ENCODE results near the gene SPECC1.

- TF ChIP-seq CTCF (IDR thresholded peaks at IDR 0.05; ENCODE audit: insufficient read depth, low read length) (no peak), POLR2AphosphoS5 (IDR thresholded peaks at IDR 0.05; ENCODE audit: low read depth) (no peak), GABPA (IDR thresholded peaks at IDR 0.05; ENCODE audit: low read depth) (no peak), SPI1 (IDR thresholded peaks at IDR 0.05; ENCODE audit: borderline replicate concordance, low read depth) (no peak)
- TF ChIP-seq, protein P1, sequence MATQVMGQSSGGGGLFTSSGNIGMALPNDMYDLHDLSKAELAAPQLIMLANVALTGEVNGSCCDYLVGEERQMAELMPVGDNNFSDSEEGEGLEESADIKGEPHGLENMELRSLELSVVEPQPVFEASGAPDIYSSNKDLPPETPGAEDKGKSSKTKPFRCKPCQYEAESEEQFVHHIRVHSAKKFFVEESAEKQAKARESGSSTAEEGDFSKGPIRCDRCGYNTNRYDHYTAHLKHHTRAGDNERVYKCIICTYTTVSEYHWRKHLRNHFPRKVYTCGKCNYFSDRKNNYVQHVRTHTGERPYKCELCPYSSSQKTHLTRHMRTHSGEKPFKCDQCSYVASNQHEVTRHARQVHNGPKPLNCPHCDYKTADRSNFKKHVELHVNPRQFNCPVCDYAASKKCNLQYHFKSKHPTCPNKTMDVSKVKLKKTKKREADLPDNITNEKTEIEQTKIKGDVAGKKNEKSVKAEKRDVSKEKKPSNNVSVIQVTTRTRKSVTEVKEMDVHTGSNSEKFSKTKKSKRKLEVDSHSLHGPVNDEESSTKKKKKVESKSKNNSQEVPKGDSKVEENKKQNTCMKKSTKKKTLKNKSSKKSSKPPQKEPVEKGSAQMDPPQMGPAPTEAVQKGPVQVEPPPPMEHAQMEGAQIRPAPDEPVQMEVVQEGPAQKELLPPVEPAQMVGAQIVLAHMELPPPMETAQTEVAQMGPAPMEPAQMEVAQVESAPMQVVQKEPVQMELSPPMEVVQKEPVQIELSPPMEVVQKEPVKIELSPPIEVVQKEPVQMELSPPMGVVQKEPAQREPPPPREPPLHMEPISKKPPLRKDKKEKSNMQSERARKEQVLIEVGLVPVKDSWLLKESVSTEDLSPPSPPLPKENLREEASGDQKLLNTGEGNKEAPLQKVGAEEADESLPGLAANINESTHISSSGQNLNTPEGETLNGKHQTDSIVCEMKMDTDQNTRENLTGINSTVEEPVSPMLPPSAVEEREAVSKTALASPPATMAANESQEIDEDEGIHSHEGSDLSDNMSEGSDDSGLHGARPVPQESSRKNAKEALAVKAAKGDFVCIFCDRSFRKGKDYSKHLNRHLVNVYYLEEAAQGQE (IDR thresholded peaks at IDR 0.05; ENCODE audit: insufficient replicate concordance, low read depth), result no peak
Measured at GRCh38 chr17:20189979-20190378, 180.8 kb downstream of the SPECC1 start.

Measured in HL-60 (cell line).